GM19455 (cell line): ENCODE measurements around the gene SOWAHA.

Experiments used
- ATAC-seq: cut with Tn5 transposase; IDR thresholded peaks from one replicate; pipeline ENCODE4 v1.9.1; 2021; ENCODE audit not compliant: unreplicated experiment

SOWAHA gene

GRCh38 chr5:132812781-132813598, at the start of gene SOWAHA:
Gene SOWAHA, plus strand, starts transcription at chr5:132813302. Its CDS starts 320 bp downstream, at chr5:132813622.
- ATAC-seq = no peak

GRCh38 chr5:132764051-132764450, 49.1 kb upstream of the SOWAHA start:
- no peak for ATAC-seq

- ATAC-seq = no peak
Observed at GRCh38 chr5:132764671-132765238, 48.3 kb upstream of the SOWAHA start.

GRCh38 chr5:132765311-132766019, 47.6 kb upstream of the SOWAHA start:
- ATAC-seq = no peak

- ATAC-seq = no peak
Observed at GRCh38 chr5:132766020-132766805, 46.9 kb upstream of the SOWAHA start.

GRCh38 chr5:132766806-132767055, 46.4 kb upstream of the SOWAHA start:
- no peak for ATAC-seq

GRCh38 chr5:132767150-132767549, 46.0 kb upstream of the SOWAHA start:
- ATAC-seq = no peak

- no peak for ATAC-seq
Observed at GRCh38 chr5:132768485-132768868, 44.6 kb upstream of the SOWAHA start.

- no peak for ATAC-seq
Observed at GRCh38 chr5:132770476-132771159, 42.5 kb upstream of the SOWAHA start.

- ATAC-seq = no peak
Observed at GRCh38 chr5:132771503-132771998, 41.6 kb upstream of the SOWAHA start.

GRCh38 chr5:132772291-132773070, 40.6 kb upstream of the SOWAHA start:
- ATAC-seq = no peak

- no peak for ATAC-seq
Observed at GRCh38 chr5:132773114-132773513, 40.0 kb upstream of the SOWAHA start.

- no peak for ATAC-seq
Observed at GRCh38 chr5:132773601-132774355, 39.3 kb upstream of the SOWAHA start.

GRCh38 chr5:132774406-132774805, 38.7 kb upstream of the SOWAHA start:
- ATAC-seq = no peak

- no peak for ATAC-seq
Observed at GRCh38 chr5:132774896-132775295, 38.2 kb upstream of the SOWAHA start.

- no peak for ATAC-seq
Observed at GRCh38 chr5:132775476-132775961, 37.6 kb upstream of the SOWAHA start.

- no peak for ATAC-seq
Observed at GRCh38 chr5:132776131-132776937, 36.8 kb upstream of the SOWAHA start.

GRCh38 chr5:132776938-132777208, 36.2 kb upstream of the SOWAHA start:
- ATAC-seq = no peak
